ENCODE data around the gene MBD5.

MBD5 gene

GRCh38 chr2:148032215-148032614, 11.3 kb downstream of the MBD5 start:
- in situ Hi-C loops (cut with MboI; ENCODE audit: low sequenced_read_pairs) = no loop called here
- Histone ChIP-seq H3K27me3 (ENCODE audit: low read depth) (no peaks in the 10 kb centered on the region), H3K36me3 (replicated peaks) (no peaks in the 10 kb centered on the region), H3K4me1 (peaks cover 1% of the 10 kb centered on the region), H3K9me3 (no peaks in the 10 kb centered on the region), H3K4me3 (no peak overlapping the region)
- no peak for DNase-seq (ENCODE audit: low spot score in 2 of 2)

- no peaks in the 10 kb centered on the region for H3K9me3 ChIP-seq
- peaks cover 11% of the 10 kb centered on the region for H3K4me1 ChIP-seq
- no peak for DNase-seq (ENCODE audit: low spot score in 2 of 2)
- H3K36me3 ChIP-seq (replicated peaks) = no peaks in the 10 kb centered on the region
- no peak overlapping the region for H3K4me3 ChIP-seq
- in situ Hi-C loops (cut with MboI; ENCODE audit: low sequenced_read_pairs) = no loop called here
- H3K27me3 ChIP-seq (ENCODE audit: low read depth) = no peaks in the 10 kb centered on the region
Observed at GRCh38 chr2:148039783-148040182, 18.9 kb downstream of the MBD5 start.

GRCh38 chr2:148042219-148042618, 21.3 kb downstream of the MBD5 start:
- Histone ChIP-seq H3K27me3 (ENCODE audit: low read depth) (no peaks in the 10 kb centered on the region), H3K9me3 (no peaks in the 10 kb centered on the region), H3K36me3 (replicated peaks) (no peaks in the 10 kb centered on the region), H3K4me3 (no peak overlapping the region), H3K4me1 (peaks cover 10% of the 10 kb centered on the region)
- no peak for DNase-seq (ENCODE audit: low spot score in 2 of 2)
- in situ Hi-C loops (cut with MboI; ENCODE audit: low sequenced_read_pairs) = no loop called here

GRCh38 chr2:148044322-148044721, 23.4 kb downstream of the MBD5 start:
- Histone ChIP-seq H3K27me3 (ENCODE audit: low read depth) (no peaks in the 10 kb centered on the region), H3K4me1 (peaks cover 2% of the 10 kb centered on the region), H3K4me3 (no peak overlapping the region), H3K36me3 (replicated peaks) (no peaks in the 10 kb centered on the region), H3K9me3 (no peaks in the 10 kb centered on the region)
- in situ Hi-C loops (cut with MboI; ENCODE audit: low sequenced_read_pairs) = no loop called here
- no peak for DNase-seq (ENCODE audit: low spot score in 2 of 2)

GRCh38 chr2:148046802-148047201, 25.9 kb downstream of the MBD5 start:
- Histone ChIP-seq H3K27me3 (ENCODE audit: low read depth) (no peaks in the 10 kb centered on the region), H3K4me3 (no peak overlapping the region)
- in situ Hi-C loops (cut with MboI; ENCODE audit: low sequenced_read_pairs) = no loop called here

GRCh38 chr2:148048475-148049221, 27.8 kb downstream of the MBD5 start:
- in situ Hi-C loops (cut with MboI; ENCODE audit: low sequenced_read_pairs) = no loop called here
- H3K27me3 ChIP-seq (ENCODE audit: low read depth) = no peaks in the 10 kb centered on the region
- H3K36me3 ChIP-seq (replicated peaks) = no peaks in the 10 kb centered on the region
- H3K4me1 ChIP-seq = peaks cover 10% of the 10 kb centered on the region
- no peak overlapping the region for H3K4me3 ChIP-seq
- H3K9me3 ChIP-seq = no peaks in the 10 kb centered on the region
- DNase-seq (ENCODE audit: low spot score in 2 of 2) = no peak

More at GRCh38 chr2:148046802-148047201, 25.9 kb downstream of the MBD5 start:
- no peaks in the 10 kb centered on the region for H3K36me3 ChIP-seq (replicated peaks)
- peaks cover 10% of the 10 kb centered on the region for H3K4me1 ChIP-seq
- no peak for DNase-seq (ENCODE audit: low spot score in 2 of 2)
- H3K9me3 ChIP-seq = no peaks in the 10 kb centered on the region

GRCh38 chr2:148049284-148049683, 28.4 kb downstream of the MBD5 start:
- no peak for DNase-seq (ENCODE audit: low spot score in 2 of 2)
- H3K9me3 ChIP-seq = no peaks in the 10 kb centered on the region
- in situ Hi-C loops (cut with MboI; ENCODE audit: low sequenced_read_pairs) = no loop called here

GRCh38 chr2:148052687-148053086, 31.8 kb downstream of the MBD5 start:
- in situ Hi-C loops (cut with MboI; ENCODE audit: low sequenced_read_pairs) = no loop called here
- no peak for DNase-seq (ENCODE audit: low spot score in 2 of 2)
- Histone ChIP-seq H3K4me1 (peaks cover 10% of the 10 kb centered on the region), H3K36me3 (replicated peaks) (no peaks in the 10 kb centered on the region), H3K4me3 (no peak overlapping the region), H3K27me3 (ENCODE audit: low read depth) (no peaks in the 10 kb centered on the region), H3K9me3 (no peaks in the 10 kb centered on the region)

More at GRCh38 chr2:148049284-148049683, 28.4 kb downstream of the MBD5 start:
- Histone ChIP-seq H3K36me3 (replicated peaks) (no peaks in the 10 kb centered on the region), H3K4me1 (peaks cover 10% of the 10 kb centered on the region), H3K27me3 (ENCODE audit: low read depth) (no peaks in the 10 kb centered on the region), H3K4me3 (no peak overlapping the region)

GRCh38 chr2:148058641-148059040, 37.8 kb downstream of the MBD5 start:
- no peaks in the 10 kb centered on the region for H3K36me3 ChIP-seq (replicated peaks)
- no peaks in the 10 kb centered on the region for H3K27me3 ChIP-seq (ENCODE audit: low read depth)
- no peak for DNase-seq (ENCODE audit: low spot score in 2 of 2)
- no peak overlapping the region for H3K4me3 ChIP-seq
- no peaks in the 10 kb centered on the region for H3K9me3 ChIP-seq
- in situ Hi-C loops (cut with MboI; ENCODE audit: low sequenced_read_pairs) = no loop called here
- H3K4me1 ChIP-seq = no peaks in the 10 kb centered on the region; the same call in 1 of the 2 replicates

- in situ Hi-C loops (cut with MboI; ENCODE audit: low sequenced_read_pairs) = no loop called here
- Histone ChIP-seq H3K27me3 (ENCODE audit: low read depth) (no peaks in the 10 kb centered on the region), H3K4me3 (no peak overlapping the region), H3K36me3 (replicated peaks) (no peaks in the 10 kb centered on the region), H3K4me1 (no peaks in the 10 kb centered on the region; the same call in 1 of the 2 replicates), H3K9me3 (no peaks in the 10 kb centered on the region)
- no peak for DNase-seq (ENCODE audit: low spot score in 2 of 2)
Observed at GRCh38 chr2:148063633-148064032, 42.7 kb downstream of the MBD5 start.

GRCh38 chr2:148065936-148066335, 45.0 kb downstream of the MBD5 start:
- Histone ChIP-seq H3K36me3 (replicated peaks) (no peaks in the 10 kb centered on the region), H3K9me3 (no peaks in the 10 kb centered on the region), H3K4me1 (no peaks in the 10 kb centered on the region), H3K4me3 (no peak overlapping the region), H3K27me3 (ENCODE audit: low read depth) (no peaks in the 10 kb centered on the region)
- DNase-seq (ENCODE audit: low spot score in 2 of 2) = no peak
- in situ Hi-C loops (cut with MboI; ENCODE audit: low sequenced_read_pairs) = no loop called here

- Histone ChIP-seq H3K4me3 (no peak overlapping the region), H3K27me3 (ENCODE audit: low read depth) (no peaks in the 10 kb centered on the region), H3K4me1 (no peaks in the 10 kb centered on the region), H3K9me3 (no peaks in the 10 kb centered on the region), H3K36me3 (replicated peaks) (no peaks in the 10 kb centered on the region)
- DNase-seq (ENCODE audit: low spot score in 2 of 2) = no peak
- in situ Hi-C loops (cut with MboI; ENCODE audit: low sequenced_read_pairs) = no loop called here
Observed at GRCh38 chr2:148067801-148068200, 46.9 kb downstream of the MBD5 start.

- Histone ChIP-seq H3K27me3 (ENCODE audit: low read depth) (no peaks in the 10 kb centered on the region), H3K9me3 (no peaks in the 10 kb centered on the region), H3K4me1 (no peaks in the 10 kb centered on the region), H3K36me3 (replicated peaks) (no peaks in the 10 kb centered on the region), H3K4me3 (no peak overlapping the region)
- DNase-seq (ENCODE audit: low spot score in 2 of 2) = no peak
- in situ Hi-C loops (cut with MboI; ENCODE audit: low sequenced_read_pairs) = no loop called here
Observed at GRCh38 chr2:148071351-148071750, 50.5 kb downstream of the MBD5 start.

- in situ Hi-C loops (cut with MboI; ENCODE audit: low sequenced_read_pairs) = no loop called here
- DNase-seq (ENCODE audit: low spot score in 2 of 2) = no peak
Observed at GRCh38 chr2:148096012-148096411, 75.1 kb downstream of the MBD5 start.

GRCh38 chr2:148102641-148103040, 81.8 kb downstream of the MBD5 start:
- H3K36me3 ChIP-seq (replicated peaks) = no peaks in the 10 kb centered on the region
- no peak for DNase-seq (ENCODE audit: low spot score in 2 of 2)
- peaks cover 6% of the 10 kb centered on the region for H3K4me1 ChIP-seq
- in situ Hi-C loops (cut with MboI; ENCODE audit: low sequenced_read_pairs) = no loop called here
- no peak overlapping the region for H3K4me3 ChIP-seq
- no peaks in the 10 kb centered on the region for H3K9me3 ChIP-seq
- no peaks in the 10 kb centered on the region for H3K27me3 ChIP-seq (ENCODE audit: low read depth)

More at GRCh38 chr2:148096012-148096411, 75.1 kb downstream of the MBD5 start:
- Histone ChIP-seq H3K4me1 (no peaks in the 10 kb centered on the region), H3K4me3 (no peak overlapping the region), H3K9me3 (no peaks in the 10 kb centered on the region), H3K36me3 (replicated peaks) (no peaks in the 10 kb centered on the region), H3K27me3 (ENCODE audit: low read depth) (no peaks in the 10 kb centered on the region)
